ENCODE results near the gene FNTB. TPM values are rescaled to one million over a fixed set of nuclear protein-coding genes. Genes with fewer than 3 reads are reported as not detected.
"Not testable (repeated sequence)": the region's sequence is repeated elsewhere in the genome, so short reads cannot be mapped to it uniquely, and the experiment has no call there.

Gene FNTB
- polyA plus RNA-seq, 1 donor from 2014 or later: 6.7 TPM

GRCh38 chr14:65084554-65085505 lies 98.1 kb downstream of the FNTB start:
- peaks cover 3% of the 10 kb centered on the region for H3K9me3 ChIP-seq (ENCODE audit: low read length)
- no peak overlapping the region for H3K27ac ChIP-seq (ENCODE audit: low read length)
- H3K27me3 ChIP-seq (ENCODE audit: insufficient read depth, low read depth, low read length): no peaks in the 10 kb centered on the region
- H4K20me1 ChIP-seq (ENCODE audit: insufficient read depth): no peaks in the 10 kb centered on the region
- H3F3A ChIP-seq (ENCODE audit: insufficient read depth, low read length, poor library complexity, severe bottlenecking): no peaks in the 10 kb centered on the region
- TF ChIP-seq RAD21 (conservative IDR thresholded peaks at IDR 0.05) (no peak), TAF1 (IDR thresholded peaks at IDR 0.05; ENCODE audit: low read depth) (no peak), EZH2 (IDR thresholded peaks at IDR 0.05; ENCODE audit: borderline replicate concordance, insufficient read depth, low read length, poor library complexity, severe bottlenecking) (no peak), EP300 (conservative IDR thresholded peaks at IDR 0.05; ENCODE audit: poor library complexity, severe bottlenecking) (no peak), SMC3 (conservative IDR thresholded peaks at IDR 0.05; ENCODE audit: poor library complexity) (no peak), POLR2AphosphoS5 (IDR thresholded peaks at IDR 0.05) (no peak), MXI1 (conservative IDR thresholded peaks at IDR 0.05; ENCODE audit: poor library complexity, severe bottlenecking) (no peak), REST (IDR thresholded peaks at IDR 0.05; ENCODE audit: borderline replicate concordance) (no peak), CTCF (IDR thresholded peaks at IDR 0.05; ENCODE audit: poor library complexity, severe bottlenecking) (no peak)
- H3K36me3 ChIP-seq (ENCODE audit: insufficient read depth, low read length): peaks cover 8% of the 10 kb centered on the region
- no peak overlapping the region for H2AFZ ChIP-seq (ENCODE audit: low read depth, low read length)
- H3K4me3 ChIP-seq (ENCODE audit: low read length): no peak overlapping the region
- no peaks in the 10 kb centered on the region for H3K79me2 ChIP-seq (replicated peaks; ENCODE audit: insufficient read depth, low read length)
- no peak overlapping the region for H3K9ac ChIP-seq (ENCODE audit: low read length)
- no peaks in the 10 kb centered on the region for H3K9me2 ChIP-seq (ENCODE audit: insufficient read depth, low read length)
- no peak overlapping the region for H3K4me2 ChIP-seq (ENCODE audit: low read length)

GRCh38 chr14:65086686-65087085 lies 100.0 kb downstream of the FNTB start:
- not testable (repeated sequence) for H3K4me3 ChIP-seq (ENCODE audit: low read length); H3K9ac ChIP-seq (ENCODE audit: low read length); H3K79me2 ChIP-seq (replicated peaks; ENCODE audit: insufficient read depth, low read length); H3K4me2 ChIP-seq (ENCODE audit: low read length); H3K9me3 ChIP-seq (ENCODE audit: low read length); H3K27ac ChIP-seq (ENCODE audit: low read length); H3F3A ChIP-seq (ENCODE audit: insufficient read depth, low read length, poor library complexity, severe bottlenecking); H2AFZ ChIP-seq (ENCODE audit: low read depth, low read length); H3K27me3 ChIP-seq (ENCODE audit: insufficient read depth, low read depth, low read length); H4K20me1 ChIP-seq (ENCODE audit: insufficient read depth); H3K9me2 ChIP-seq (ENCODE audit: insufficient read depth, low read length)
- H3K36me3 ChIP-seq (ENCODE audit: insufficient read depth, low read length): peaks cover 11% of the 10 kb centered on the region

- H3K9me3 ChIP-seq (ENCODE audit: low read length); H3K27ac ChIP-seq (ENCODE audit: low read length): not testable (repeated sequence)
- peaks cover 16% of the 10 kb centered on the region for H3K36me3 ChIP-seq (ENCODE audit: insufficient read depth, low read length)
These were observed 101.1 kb downstream of the FNTB start for GRCh38 chr14:65087835-65088234.

More at GRCh38 chr14:65087835-65088234, 101.1 kb downstream of the FNTB start:
- H3K9ac ChIP-seq (ENCODE audit: low read length); H4K20me1 ChIP-seq (ENCODE audit: insufficient read depth); H3K79me2 ChIP-seq (replicated peaks; ENCODE audit: insufficient read depth, low read length); H2AFZ ChIP-seq (ENCODE audit: low read depth, low read length); H3K9me2 ChIP-seq (ENCODE audit: insufficient read depth, low read length); H3F3A ChIP-seq (ENCODE audit: insufficient read depth, low read length, poor library complexity, severe bottlenecking); H3K4me2 ChIP-seq (ENCODE audit: low read length); H3K4me3 ChIP-seq (ENCODE audit: low read length); H3K27me3 ChIP-seq (ENCODE audit: insufficient read depth, low read depth, low read length): not testable (repeated sequence)
